Measurements from ENCODE around the gene RPS26.

GRCh38 chr12:56082382-56082781, 40.7 kb downstream of the RPS26 start:
- TF ChIP-seq CTCF (IDR thresholded peaks at IDR 0.05) (no peak), EP300 (IDR thresholded peaks at IDR 0.05) (no peak), POLR2AphosphoS5 (IDR thresholded peaks at IDR 0.05) (no peak), POLR2A (IDR thresholded peaks at IDR 0.05) (no peak)

All from gastroesophageal sphincter (tissue), 3 donors.